Body of pancreas (tissue), 4 donors: ENCODE results near the gene TF.

Source experiments
- POLR2A ChIP-seq, 3 donors: fragments of 450-650 bp; IDR thresholded peaks; one replicate each; pipeline ENCODE4 v1.6.1; 2016; ENCODE audit warnings: antibody characterized with exemption in 3 of 3, mild to moderate bottlenecking in 2 of 3
- TF ChIP-seq, protein P1 (sequence below), 7 experiments: fragments of 450-650 bp in 4 of 7; fragments of 200-600 bp in 3 of 7; sonication (generic) in 3 of 7; IDR thresholded peaks; one replicate each; pipeline ENCODE4 v1.5.1; 2016 to 2019; ENCODE audit warnings: antibody characterized with exemption in 7 of 7

DNA sequence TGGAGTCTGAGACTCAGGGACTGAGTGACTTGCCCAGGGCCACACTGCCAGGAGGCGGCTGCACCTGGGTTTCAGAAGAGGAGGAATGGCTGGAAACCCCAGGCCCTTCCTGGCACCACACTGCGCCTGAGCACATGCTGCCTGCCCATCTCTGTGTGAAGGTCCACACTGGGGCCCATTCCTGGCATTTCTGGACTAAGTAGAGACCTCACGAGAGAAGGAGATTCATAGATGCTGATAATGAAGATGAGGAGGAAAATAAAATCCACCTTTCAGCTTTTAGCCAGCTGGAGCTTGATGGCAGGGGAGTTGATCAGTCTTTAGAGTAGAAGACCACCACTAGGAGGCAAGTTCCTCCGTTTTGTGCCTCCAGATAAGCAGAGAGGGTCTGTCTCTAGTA, 40.2 kb upstream of the TF start:
- TF ChIP-seq, protein P1, sequence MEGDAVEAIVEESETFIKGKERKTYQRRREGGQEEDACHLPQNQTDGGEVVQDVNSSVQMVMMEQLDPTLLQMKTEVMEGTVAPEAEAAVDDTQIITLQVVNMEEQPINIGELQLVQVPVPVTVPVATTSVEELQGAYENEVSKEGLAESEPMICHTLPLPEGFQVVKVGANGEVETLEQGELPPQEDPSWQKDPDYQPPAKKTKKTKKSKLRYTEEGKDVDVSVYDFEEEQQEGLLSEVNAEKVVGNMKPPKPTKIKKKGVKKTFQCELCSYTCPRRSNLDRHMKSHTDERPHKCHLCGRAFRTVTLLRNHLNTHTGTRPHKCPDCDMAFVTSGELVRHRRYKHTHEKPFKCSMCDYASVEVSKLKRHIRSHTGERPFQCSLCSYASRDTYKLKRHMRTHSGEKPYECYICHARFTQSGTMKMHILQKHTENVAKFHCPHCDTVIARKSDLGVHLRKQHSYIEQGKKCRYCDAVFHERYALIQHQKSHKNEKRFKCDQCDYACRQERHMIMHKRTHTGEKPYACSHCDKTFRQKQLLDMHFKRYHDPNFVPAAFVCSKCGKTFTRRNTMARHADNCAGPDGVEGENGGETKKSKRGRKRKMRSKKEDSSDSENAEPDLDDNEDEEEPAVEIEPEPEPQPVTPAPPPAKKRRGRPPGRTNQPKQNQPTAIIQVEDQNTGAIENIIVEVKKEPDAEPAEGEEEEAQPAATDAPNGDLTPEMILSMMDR (IDR thresholded peaks at IDR 0.05), result no peak
- no peak for TF ChIP-seq POLR2A (IDR thresholded peaks at IDR 0.05)
